Measurements from ENCODE around the gene CEP170.

GRCh38 chr1:243287123-243287460 lies 32.0 kb upstream of the CEP170 start:
- TF ChIP-seq CTCF (IDR thresholded peaks at IDR 0.05 in 2 of 3, conservative IDR thresholded peaks at IDR 0.05 in 1 of 3; ENCODE audit: control insufficient read depth in 2 of 3, extremely low read depth in 1 of 3, insufficient read depth in 1 of 3, low read depth in 3 of 3, low read length in 3 of 3) (no peak), ZBTB40 (IDR thresholded peaks at IDR 0.05; ENCODE audit: borderline replicate concordance) (no peak), GABPA (IDR thresholded peaks at IDR 0.05; ENCODE audit: low read depth) (no peak), PML (IDR thresholded peaks at IDR 0.05; ENCODE audit: low read length) (no peak), CBX3 (IDR thresholded peaks at IDR 0.05; ENCODE audit: borderline replicate concordance, low read depth) (no peak), CREB1 (IDR thresholded peaks at IDR 0.05; ENCODE audit: low read depth) (no peak), HSF1 (IDR thresholded peaks at IDR 0.05; ENCODE audit: low read depth, low read length) (no peak), MXI1 (IDR thresholded peaks at IDR 0.05; ENCODE audit: low read depth, low read length) (no peak), CEBPB (IDR thresholded peaks at IDR 0.05; ENCODE audit: borderline replicate concordance in 1 of 2, low read depth in 2 of 2, low read length in 2 of 2) (no peak), ZNF274 (IDR thresholded peaks at IDR 0.05; ENCODE audit: insufficient read depth, insufficient read length) (no peak), TCF7 (IDR thresholded peaks at IDR 0.05; ENCODE audit: borderline replicate concordance) (no peak), ATF2 (IDR thresholded peaks at IDR 0.05; ENCODE audit: low read length) (no peak), POLR2AphosphoS5 (IDR thresholded peaks at IDR 0.05; ENCODE audit: low read length) (no peak)
